ENCODE results near the gene CXXC4. TPM values are rescaled to one million over a fixed set of nuclear protein-coding genes. Genes with fewer than 3 reads are reported as not detected.

Gene CXXC4
- total RNA-seq, 1 donor from 2014 or later = 1.4 TPM

- peak; percentile 46 for DNase-seq
Observed at GRCh38 chr4:104420766-104421165, 73.9 kb downstream of the CXXC4 start.
